ENCODE measurements around the gene PCSK5.
"Not testable (repeated sequence)": the region's sequence is repeated elsewhere in the genome, so short reads cannot be mapped to it uniquely, and the experiment has no call there.

Gene PCSK5

DNA sequence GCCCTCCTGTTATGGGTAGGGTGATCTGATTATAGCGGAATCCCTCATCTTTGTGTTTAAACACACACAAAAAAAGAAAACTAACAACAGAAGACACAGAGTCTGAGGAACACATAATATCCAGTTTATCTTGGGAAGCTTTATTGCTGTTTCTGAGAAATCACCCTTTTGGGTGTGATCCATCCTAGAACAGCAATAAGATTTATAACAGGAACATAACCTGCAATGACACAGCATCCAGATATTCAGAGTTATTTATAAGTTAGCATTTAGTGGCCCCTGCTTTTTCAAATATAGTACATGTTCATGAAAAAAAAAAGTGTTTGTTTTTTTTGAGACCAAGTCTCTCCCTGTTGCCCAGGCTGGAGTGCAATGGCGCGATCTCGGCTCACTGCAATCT lies 423.8 kb downstream of the PCSK5 start:
- Histone ChIP-seq H3K4me3 (no peak overlapping the region), H3K27ac (no peak overlapping the region)

DNA sequence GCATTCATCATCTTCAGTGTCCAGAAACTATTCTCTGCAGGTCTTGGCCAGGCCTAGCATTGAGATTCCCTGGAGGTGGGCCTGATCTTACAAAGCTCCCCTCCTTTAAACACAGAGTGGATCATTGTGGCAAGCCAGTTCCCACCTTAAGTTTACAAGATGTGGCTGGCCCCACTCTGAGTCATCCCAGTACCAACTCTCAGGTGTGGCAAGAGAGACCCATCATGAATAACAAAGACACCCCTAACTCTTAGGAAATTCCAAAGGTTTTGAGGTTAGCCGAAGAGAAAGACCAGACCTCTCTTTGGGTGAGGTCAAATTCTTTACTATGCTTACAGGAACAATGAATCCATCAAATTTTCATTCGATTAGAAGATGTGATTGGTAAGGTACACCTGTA lies 425.6 kb downstream of the PCSK5 start:
- H3K4me3 ChIP-seq = no peak overlapping the region
- no peak overlapping the region for H3K27ac ChIP-seq

DNA sequence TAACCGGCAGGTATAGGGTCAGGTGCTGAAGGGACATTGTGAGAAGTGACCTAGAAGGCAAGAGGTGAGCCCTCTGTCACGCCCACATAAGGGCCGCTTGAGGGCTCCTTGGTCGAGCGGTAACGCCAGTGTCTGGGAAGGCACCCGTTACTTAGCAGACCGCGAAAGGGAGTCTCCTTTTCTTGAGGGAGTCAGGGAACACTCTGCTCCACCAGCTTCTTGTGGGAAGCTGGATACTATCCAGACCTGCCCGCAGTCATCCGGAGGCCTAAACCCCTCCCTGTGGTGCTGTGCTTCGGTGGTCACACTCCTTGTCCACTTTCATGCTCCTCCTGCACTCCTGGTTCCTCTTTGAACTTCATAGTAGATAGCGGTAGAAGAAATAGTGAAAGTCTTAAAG lies 429.0 kb downstream of the PCSK5 start:
- H3K27ac ChIP-seq, H3K4me3 ChIP-seq: not testable (repeated sequence)

DNA sequence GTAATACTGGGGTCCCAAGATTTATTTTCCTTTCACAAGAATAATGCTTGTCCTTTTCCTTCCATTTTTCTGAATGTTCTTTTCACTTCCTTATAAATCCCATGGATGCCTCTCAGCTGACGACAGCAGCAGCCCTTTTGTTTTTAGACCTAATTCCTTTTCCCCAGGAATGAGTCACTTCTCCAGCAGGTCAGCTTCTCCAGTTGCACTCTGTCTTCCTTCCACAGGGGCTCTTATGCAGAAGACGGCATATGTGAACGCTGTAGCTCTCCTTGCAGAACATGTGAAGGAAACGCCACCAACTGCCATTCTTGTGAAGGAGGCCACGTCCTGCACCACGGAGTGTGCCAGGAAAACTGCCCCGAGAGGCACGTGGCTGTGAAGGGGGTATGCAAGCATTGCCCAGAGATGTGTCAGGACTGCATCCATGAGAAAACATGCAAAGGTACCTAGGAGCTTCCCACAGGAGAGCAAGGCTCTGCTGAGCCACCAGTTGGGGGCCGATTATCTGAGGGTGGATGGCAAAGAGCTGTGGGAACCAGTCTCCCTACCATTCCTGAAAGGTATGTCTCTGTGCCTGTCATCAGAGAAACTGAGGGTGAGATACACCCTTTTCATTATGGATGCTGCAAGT lies 430.8 kb downstream of the PCSK5 start:
- Histone ChIP-seq H3K27ac (no peak overlapping the region), H3K4me3 (no peak overlapping the region)

DNA sequence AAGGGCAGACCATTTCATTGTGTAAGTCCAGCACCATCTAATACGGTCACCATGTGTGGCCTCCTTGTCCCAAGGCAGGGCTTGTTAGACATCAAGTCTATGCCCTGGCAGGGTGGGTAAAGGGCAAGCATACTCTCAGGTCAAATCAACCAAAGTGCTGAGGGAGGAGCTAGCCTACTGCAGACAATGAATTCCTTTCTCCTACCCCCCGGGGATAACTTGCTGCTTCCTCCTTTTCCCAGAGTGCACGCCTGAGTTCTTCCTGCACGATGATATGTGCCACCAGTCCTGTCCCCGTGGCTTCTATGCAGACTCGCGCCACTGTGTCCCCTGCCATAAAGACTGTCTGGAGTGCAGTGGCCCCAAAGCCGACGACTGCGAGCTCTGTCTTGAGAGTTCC lies 432.3 kb downstream of the PCSK5 start:
- H3K4me3 ChIP-seq = no peak overlapping the region
- H3K27ac ChIP-seq = no peak overlapping the region

DNA sequence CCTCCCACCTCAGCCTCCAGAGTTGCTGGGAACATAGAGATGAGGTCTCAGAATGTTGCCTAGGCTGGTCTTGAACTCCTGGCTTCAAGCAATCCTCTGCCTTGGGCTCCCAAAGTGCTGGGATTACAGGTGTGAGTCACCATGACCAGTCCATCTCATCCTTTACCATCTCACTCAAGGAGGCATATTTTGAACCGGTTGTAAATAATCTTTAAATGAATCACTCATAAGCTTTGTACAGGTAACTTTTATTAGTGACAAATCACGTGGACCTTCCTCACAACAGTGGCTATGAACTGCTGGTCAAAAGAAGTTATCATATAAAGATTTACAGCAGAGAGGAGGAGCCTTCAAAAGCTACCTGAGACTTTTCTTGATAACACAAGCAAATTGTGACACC lies 433.0 kb downstream of the PCSK5 start:
- Histone ChIP-seq H3K4me3 (no peak overlapping the region), H3K27ac (no peak overlapping the region)

DNA sequence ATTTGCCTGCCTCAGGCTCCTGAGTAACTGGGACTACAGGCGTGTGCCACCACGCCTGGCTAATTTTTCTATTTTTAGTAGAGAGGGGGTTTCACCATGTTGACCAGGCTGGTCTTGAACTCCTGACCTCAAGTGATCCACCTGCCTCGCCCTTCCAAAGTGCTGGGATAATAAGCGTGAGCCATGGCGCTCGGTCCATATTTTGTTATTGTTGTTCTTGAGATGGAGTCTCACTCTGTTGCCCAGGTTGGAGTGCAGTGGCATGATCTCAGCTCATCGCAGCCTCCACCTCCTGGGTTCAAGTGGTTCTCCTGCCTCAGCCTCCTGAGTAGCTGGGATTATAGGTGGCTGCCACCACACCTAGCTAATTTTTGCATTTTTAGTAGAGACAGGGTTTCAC lies 433.6 kb downstream of the PCSK5 start:
- H3K4me3 ChIP-seq, H3K27ac ChIP-seq: not testable (repeated sequence)

DNA sequence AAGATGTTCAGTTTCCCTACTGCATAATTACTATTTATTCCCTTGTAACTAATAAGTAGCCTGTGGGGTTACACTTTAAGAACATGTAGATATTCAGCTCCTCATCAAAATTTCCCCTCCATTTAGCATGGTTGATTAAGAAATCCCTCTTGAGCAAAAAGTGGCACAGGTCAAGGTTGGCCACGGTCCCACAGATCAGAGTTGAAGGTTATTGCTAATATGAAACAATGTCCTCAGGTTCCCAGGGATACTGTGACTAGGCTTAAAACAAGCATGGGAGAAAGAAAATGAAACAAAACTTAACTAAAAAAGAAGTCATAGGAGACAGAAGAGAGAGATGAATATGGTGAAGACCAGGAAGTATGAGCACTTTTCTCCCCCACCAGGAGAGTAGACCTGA lies 439.6 kb downstream of the PCSK5 start:
- no peak overlapping the region for H3K4me3 ChIP-seq
- no peak overlapping the region for H3K27ac ChIP-seq

DNA sequence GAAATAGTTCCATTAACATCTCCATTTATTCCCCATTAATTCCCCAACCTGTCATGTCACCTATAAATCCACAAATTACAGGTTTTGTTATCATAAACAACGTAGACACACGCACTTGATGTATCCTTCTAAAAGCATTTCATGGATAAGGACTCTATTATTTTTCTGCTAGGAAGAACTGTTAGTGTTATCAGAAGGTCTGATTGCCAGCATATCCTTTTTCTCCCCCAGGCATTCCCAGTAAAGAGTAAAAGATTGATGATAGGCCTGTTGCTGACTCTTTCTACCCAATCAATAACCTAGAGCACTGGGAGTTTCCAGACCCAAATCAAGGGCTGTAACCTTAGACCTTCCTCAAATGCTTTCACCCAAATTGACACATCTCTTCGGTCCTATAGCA lies 442.9 kb downstream of the PCSK5 start:
- Histone ChIP-seq H3K27ac (no peak overlapping the region), H3K4me3 (no peak overlapping the region)

DNA sequence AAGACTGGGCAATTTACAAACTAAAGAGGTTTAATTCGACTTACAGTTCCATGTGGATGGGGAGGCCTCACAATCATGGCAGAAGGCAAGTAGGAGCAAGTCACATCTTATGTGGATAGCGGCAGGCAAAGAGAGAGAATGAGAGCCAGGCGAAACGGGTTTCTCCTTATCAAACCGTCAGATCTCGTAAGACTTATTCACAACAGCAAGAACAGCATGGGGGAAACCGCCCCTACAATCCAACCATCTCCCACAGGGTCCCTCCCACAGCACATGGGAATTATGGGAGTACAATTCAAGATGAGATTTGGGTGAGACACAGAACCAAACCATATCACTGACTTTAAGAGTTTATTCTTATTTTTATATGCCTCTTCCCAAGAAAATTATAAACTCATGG lies 443.5 kb downstream of the PCSK5 start:
- Histone ChIP-seq H3K4me3 (no peak overlapping the region), H3K27ac (no peak overlapping the region)

DNA sequence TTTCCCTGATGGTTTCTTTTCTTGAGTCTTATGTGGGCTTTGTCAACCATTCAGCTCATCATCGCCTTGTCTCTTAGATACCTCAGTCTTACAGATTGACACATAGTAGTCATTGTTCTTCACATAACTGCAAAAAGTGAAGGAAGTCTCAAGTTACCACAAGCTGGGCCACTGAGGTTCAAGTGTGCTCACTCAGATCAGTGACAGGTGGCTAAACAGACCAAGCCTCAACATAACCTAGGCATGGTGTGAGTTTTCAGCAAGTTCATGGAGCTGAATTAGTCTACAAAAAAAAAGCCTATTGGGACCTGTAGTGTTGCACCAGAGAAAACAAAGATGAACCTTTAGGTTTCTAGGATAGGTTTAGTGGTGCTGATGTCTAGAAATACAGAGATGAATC lies 445.6 kb downstream of the PCSK5 start:
- no peak overlapping the region for H3K27ac ChIP-seq
- no peak overlapping the region for H3K4me3 ChIP-seq

DNA sequence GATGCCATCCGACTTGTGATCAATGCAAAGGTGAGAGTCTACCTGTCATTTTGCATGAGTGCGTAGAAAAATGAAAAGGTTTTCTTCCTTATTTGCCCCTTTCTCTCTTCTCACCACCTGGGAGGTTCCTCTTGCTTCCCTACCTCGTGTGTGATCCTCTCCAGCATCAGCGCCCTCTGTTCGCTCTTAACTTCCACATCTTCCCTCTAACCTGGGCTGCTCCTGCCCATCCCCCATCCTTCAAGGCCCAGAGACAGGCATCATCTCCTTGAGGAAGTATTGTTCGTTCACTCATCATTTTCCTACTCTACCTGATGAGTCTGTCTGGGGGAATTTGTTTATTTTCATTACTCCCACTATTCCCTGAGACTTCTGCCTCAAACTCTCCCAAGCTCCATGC lies 447.9 kb downstream of the PCSK5 start:
- no peak overlapping the region for H3K27ac ChIP-seq

DNA sequence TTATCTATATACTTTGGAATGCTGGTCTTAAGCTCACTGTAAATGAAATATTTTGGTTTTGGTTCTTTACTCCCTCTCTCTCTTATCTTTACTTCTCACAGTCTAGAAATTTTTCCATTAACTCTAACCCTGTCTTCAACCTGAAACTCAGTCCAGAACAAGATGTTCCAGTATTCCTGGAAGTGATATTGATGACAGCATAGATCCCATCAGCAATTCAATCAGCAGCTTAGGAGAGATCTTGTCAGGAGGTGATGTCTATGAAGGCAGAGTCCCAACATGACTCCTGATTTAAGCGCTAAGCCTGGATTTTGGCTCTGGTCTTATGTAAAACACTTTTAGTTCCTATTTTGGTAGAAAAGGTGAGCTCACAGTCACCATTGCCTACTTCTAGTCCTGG lies 451.1 kb downstream of the PCSK5 start:
- H3K4me3 ChIP-seq = no peak overlapping the region

More for the DNA sequence above, 447.9 kb downstream of the PCSK5 start:
- no peak overlapping the region for H3K4me3 ChIP-seq

DNA sequence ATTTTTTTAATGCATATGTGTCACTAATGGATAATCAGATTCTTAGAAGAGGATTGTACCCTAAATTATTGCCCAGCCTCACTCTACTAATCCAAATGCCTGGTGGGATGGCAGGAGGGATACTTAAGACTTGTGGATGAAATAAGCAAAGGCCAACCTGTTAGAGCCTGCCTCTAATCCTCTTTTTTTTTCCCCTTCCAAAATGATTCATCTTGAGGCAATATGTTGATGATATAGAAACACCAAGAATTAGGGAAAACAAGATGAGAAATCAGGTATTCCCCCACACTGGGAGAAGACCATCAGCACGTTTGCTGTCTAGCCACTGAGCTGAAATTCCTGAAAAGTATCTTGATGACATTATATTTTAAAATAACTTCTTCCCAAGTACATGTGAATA lies 451.7 kb downstream of the PCSK5 start:
- H3K4me3 ChIP-seq = no peak overlapping the region
- no peak overlapping the region for H3K27ac ChIP-seq

More for the DNA sequence above, 451.1 kb downstream of the PCSK5 start:
- H3K27ac ChIP-seq = no peak overlapping the region

DNA sequence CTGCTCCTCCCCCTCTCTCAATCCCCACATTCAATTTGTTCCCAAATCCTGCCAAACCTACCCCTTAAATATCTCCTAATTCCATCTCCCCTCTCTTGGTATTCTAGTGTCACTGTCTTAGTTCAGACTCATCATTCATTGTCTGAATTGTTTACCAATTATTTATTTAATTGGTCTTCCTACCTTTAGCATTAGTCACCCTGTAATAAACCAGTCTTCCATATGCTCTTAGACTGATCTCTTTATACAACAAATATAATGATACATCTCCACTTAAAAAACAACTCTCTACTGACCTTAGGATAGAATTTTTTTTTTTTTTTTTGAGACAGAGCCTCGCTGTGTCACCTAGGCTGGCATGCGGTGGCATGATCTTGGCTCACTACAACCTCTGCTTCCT lies 452.4 kb downstream of the PCSK5 start:
- no peak overlapping the region for H3K27ac ChIP-seq
- H3K4me3 ChIP-seq = no peak overlapping the region

DNA sequence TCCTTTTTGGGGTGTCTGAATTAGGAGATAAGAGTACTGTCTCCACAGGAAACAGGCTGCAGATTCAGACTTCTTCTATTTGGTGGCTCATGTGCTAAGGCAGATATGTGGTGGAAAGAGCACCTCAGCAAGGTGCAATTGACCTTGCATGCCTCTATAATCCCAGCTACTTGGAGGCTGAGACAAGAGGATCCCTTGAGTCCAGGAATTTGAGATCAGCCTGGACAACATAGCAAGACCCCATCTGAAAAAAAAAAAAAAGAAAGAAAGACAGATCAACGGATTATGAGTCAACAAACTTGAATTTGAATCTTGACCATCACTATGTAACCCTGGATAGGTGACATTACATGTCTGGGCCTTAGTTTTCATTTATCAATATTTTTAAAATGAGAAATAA lies 459.4 kb downstream of the PCSK5 start:
- no peak overlapping the region for H3K4me3 ChIP-seq
- no peak overlapping the region for H3K27ac ChIP-seq

DNA sequence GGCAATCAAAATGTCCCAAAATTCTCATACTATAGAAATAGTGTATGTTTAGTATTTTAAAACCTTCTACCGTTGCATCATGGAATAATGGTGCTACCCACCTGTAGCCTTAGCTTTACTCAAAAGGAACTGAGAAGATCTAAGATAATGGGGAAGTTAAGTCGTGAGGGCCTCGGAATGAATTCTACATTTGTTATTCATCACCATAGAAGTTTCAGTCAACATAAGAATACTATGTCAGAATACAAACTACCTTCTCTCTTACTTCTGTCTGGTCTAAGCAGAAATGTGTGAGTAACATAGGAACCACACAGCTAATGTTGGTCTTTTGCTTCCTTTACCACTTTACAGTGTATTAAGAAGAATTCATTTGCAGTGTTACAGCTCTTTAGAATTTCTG lies 460.5 kb downstream of the PCSK5 start:
- Histone ChIP-seq H3K4me3 (no peak overlapping the region), H3K27ac (no peak overlapping the region)

DNA sequence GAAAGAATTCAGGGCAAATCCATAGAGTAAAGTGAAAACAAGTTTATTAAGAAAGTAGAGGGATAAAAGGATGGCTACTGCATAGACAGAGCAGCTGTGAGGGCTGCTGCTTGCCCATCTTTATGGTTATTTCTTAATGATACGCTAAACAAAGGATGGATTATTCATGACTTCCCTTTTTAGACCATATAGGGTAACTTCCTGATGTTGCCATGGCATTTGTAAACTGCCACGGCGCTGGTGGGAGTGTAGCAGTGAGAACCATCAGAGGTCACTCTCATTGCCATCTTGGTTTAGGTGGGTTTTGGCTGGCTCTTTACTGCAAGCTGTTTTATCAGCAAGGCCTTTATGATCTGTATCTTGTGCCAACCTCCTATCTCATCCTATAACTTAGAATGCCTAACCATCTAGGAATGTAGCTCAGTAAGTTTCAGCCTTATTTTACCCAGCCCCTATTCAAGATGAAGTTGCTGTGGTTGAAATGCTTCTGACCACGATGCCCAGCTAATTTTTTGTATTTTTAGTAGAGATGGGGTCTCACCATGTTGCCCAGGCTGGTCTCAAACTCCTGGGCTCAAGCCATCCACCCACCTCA lies 461.6 kb downstream of the PCSK5 start:
- Histone ChIP-seq H3K27ac (no peak overlapping the region), H3K4me3 (no peak overlapping the region)

DNA sequence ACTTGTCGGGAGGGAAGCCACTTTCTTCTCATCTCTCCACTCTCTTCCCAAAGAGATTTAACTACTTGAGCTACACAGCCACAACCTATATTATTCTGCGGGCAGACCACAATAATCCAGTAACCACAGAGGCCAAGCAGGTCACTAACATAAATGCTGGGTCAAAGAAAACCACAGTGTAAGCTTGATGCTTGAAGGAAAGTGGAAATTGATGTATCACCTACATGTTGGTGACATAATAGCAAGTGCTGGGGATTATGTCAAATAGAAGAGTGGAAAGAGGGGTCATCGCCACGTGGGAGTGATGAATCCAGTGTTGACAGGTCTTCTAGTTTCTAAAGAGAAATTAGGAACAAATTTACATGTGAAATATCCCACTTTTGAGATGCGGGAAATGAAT lies 462.8 kb downstream of the PCSK5 start:
- Histone ChIP-seq H3K27ac (no peak overlapping the region), H3K4me3 (no peak overlapping the region)

DNA sequence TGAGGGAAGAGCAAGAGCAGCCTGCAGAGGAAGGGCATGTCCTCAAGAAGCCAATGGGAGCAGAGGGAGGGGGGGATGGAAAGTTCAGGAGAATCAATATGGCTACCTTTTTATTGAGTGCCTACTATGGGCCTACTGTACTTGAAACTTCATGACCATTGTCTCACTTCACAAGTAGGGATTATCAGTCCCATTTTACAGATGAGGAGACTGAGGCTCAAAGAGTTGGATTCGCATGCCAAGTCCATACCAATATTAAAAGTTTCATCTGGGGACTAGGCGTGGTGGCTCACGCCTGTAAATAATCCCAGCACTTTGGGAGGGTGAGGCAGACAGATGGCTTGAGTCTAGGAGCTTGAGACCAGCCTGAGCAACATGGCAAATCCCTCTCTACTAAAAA lies 463.7 kb downstream of the PCSK5 start:
- no peak overlapping the region for H3K4me3 ChIP-seq

DNA sequence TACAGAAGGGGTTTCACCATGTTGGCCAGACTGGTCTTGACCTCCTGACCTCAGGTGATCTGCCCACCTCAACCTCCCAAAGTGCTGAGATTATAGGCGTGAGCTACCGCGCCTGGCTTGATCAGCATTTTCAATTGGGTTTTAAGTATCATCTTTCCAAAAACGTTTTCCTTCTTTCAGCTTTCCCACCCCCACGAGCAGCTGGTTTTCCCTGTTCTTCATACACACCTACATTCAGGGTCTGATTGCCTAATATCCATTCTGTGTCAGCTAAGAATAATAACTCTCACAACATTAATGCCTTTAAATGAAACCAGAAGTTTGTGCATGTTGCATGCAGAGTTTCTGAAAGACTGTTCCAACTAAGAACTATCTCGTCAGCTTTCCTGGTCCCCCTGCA lies 465.4 kb downstream of the PCSK5 start:
- no peak overlapping the region for H3K27ac ChIP-seq
- H3K4me3 ChIP-seq = no peak overlapping the region

More for the DNA sequence above, 463.7 kb downstream of the PCSK5 start:
- H3K27ac ChIP-seq = no peak overlapping the region

DNA sequence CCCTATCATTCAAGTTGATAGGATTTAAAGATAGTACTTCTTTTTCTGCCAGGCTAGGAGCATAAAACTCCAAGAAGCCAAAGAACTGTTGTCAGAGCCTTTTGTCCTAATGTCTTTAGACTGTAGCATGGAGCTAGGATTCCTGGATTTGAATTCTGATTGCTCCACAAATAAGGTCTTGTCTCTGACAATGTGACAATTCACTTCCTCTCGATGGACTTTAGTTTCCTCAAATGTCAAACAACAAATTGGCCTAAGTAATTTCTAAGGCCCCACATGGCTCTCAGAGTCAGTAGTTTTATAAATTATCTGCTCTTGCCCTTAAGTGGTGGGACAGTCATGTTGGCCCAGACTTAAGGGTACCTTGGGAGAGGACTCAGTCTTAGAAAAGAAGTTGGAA lies 467.1 kb downstream of the PCSK5 start:
- Histone ChIP-seq H3K27ac (no peak overlapping the region), H3K4me3 (no peak overlapping the region)

Data from skin epidermis (tissue), 12 donors.